ENCODE measurements around the gene KCNG3.

Gene KCNG3

GRCh38 chr2:42493468-42494354 lies at the start of gene KCNG3:
KCNG3 (minus strand) TSS chr2:42493982; CDS start chr2:42493501, 481 bp downstream.
- peak; percentile 39 for DNase-seq

GRCh38 chr2:42542871-42543270 lies 49.1 kb upstream of the KCNG3 start:
- no peak for DNase-seq

GRCh38 chr2:42537493-42537892 lies 43.7 kb upstream of the KCNG3 start:
- no peak for DNase-seq

GRCh38 chr2:42532397-42532796 lies 38.6 kb upstream of the KCNG3 start:
- DNase-seq: no peak

- DNase-seq: no peak
These were observed 29.6 kb upstream of the KCNG3 start for GRCh38 chr2:42523341-42523740.

- DNase-seq: no peak
These were observed 28.3 kb upstream of the KCNG3 start for GRCh38 chr2:42522035-42522434.

- DNase-seq: no peak
These were observed 25.8 kb upstream of the KCNG3 start for GRCh38 chr2:42519624-42520023.

GRCh38 chr2:42516418-42516901 lies 22.7 kb upstream of the KCNG3 start:
- no peak for DNase-seq

GRCh38 chr2:42513252-42513918 lies 19.6 kb upstream of the KCNG3 start:
- peak; percentile 59 for DNase-seq

GRCh38 chr2:42510608-42511243 lies 16.9 kb upstream of the KCNG3 start:
- DNase-seq: peak; percentile 18

- no peak for DNase-seq
These were observed 16.4 kb upstream of the KCNG3 start for GRCh38 chr2:42510191-42510590.

GRCh38 chr2:42504364-42505230 lies 10.8 kb upstream of the KCNG3 start:
- no peak for DNase-seq

- DNase-seq: no peak
These were observed 9.5 kb upstream of the KCNG3 start for GRCh38 chr2:42503291-42503690.

GRCh38 chr2:42498497-42498896 lies 4.7 kb upstream of the KCNG3 start:
- no peak for DNase-seq

GRCh38 chr2:42495611-42496010 lies 1.8 kb upstream of the KCNG3 start:
- no peak for DNase-seq

- DNase-seq: no peak
These were observed 1.4 kb upstream of the KCNG3 start for GRCh38 chr2:42495234-42495581.

- DNase-seq: peak; percentile 72
These were observed 812 bp upstream of the KCNG3 start for GRCh38 chr2:42494355-42495233.

GRCh38 chr2:42492691-42493467 lies 903 bp downstream of the KCNG3 start:
- DNase-seq: no peak

- no peak for DNase-seq
These were observed 5.5 kb downstream of the KCNG3 start for GRCh38 chr2:42488297-42488696.

GRCh38 chr2:42486145-42486906 lies 7.5 kb downstream of the KCNG3 start:
- DNase-seq: no peak
